Ovary (tissue), 9 donors: ENCODE results near the gene OGFRL1. TPM values are rescaled to one million over a fixed set of nuclear protein-coding genes. Genes with fewer than 3 reads are reported as not detected.

ENCODE experiments used
- DNase-seq, 5 donors: peaks; one replicate each; pipeline ENCODE4 v3.0.0-alpha.2; 2019 to 2020
- H3K27ac ChIP-seq, 2 donors: fragments of 200-600 bp; one replicate each; pipeline versions ENCODE4 v1.5.1 to v1.8.0; 2019 to 2022
- H3K27me3 ChIP-seq: fragments of 200-600 bp; one replicate; pipeline ENCODE4 v1.8.0; 2022
- H3K36me3 ChIP-seq: fragments of 200-600 bp; sonication (generic); one replicate; pipeline ENCODE4 v1.5.1; 2019
- H3K4me1 ChIP-seq: one replicate; pipeline ENCODE4 v1.8.1; 2013; ENCODE audit warnings: mild to moderate bottlenecking, moderate library complexity; ENCODE audit not compliant: insufficient read depth
- H3K4me3 ChIP-seq: fragments of 200-600 bp; sonication (generic); one replicate; pipeline ENCODE4 v1.5.1; 2017
- H3K9me3 ChIP-seq, 2 donors: fragments of 200-600 bp in 1 of 2; sonication (generic) in 1 of 2; one replicate each; pipeline versions ENCODE4 v1.5.1 to v1.8.1; 2013 to 2019; ENCODE audit warnings: mild to moderate bottlenecking in 1 of 2, moderate library complexity in 1 of 2
- CTCF ChIP-seq, 3 donors: fragments of 450-650 bp in 2 of 3; fragments of 200-600 bp in 1 of 3; IDR thresholded peaks; one replicate each; pipeline versions ENCODE4 v1.5.1 to v1.8.0; 2016 to 2022; ENCODE audit warnings: antibody characterized with exemption in 3 of 3, mild to moderate bottlenecking in 1 of 3
- EP300 ChIP-seq: sonication (generic); formaldehyde crosslinking; IDR thresholded peaks from one replicate; pipeline ENCODE4 v1.6.1; 2017; ENCODE audit warnings: antibody characterized with exemption
- POLR2A ChIP-seq: fragments of 450-650 bp; IDR thresholded peaks from one replicate; pipeline ENCODE4 v1.6.1; 2017; ENCODE audit warnings: antibody characterized with exemption, mild to moderate bottlenecking, moderate library complexity
- WGBS, 3 donors: extraction: QIAGEN DNeasy Blood & Tissue Kit in 1 of 3; methylation state at CpG; one replicate each; pipeline versions ENCODE4 v1.1.5 to v1.1.7; 2013 to 2017; 5-methylcytosine and 5-hydroxymethylcytosine counted together
- intact Hi-C, 4 donors: fragments of 100-400 bp; cut with DNase I; formaldehyde crosslinking; loops; one replicate each; pipeline versions ENCODE4 v1.11.0 to v1.15.1; 2022 to 2023
- polyA plus RNA-seq, 2 donors: library from polyadenylated mRNA; stranded (reverse); fragments of 200-250 nt in 1 of 2; fragments of 350-450 nt in 1 of 2; fragmentation: Illumina TruSeq in 1 of 2; extraction: RNeasy Lipid Tissue Mini Kit (QIAGEN cat#74804) in 1 of 2; gene quantifications; one replicate each; pipeline ENCODE4 v1.2.3, GENCODE V29; 2013 to 2014
- total RNA-seq, 7 donors: library from RNA; depleted of rRNA in 2 of 7; stranded (reverse); fragments of >200 nt in 2 of 7; fragmentation: NEBNext Ultra II Directional in 3 of 7; extraction: Animal tissue kit (Norgen Biotek cat#: 25700) in 3 of 7; gene quantifications; one replicate each; pipeline versions ENCODE4 v1.1.0 to v1.2.4, GENCODE V29; 2016 to 2023
- donor health status: DM: no; HTN: no; CAD: no; lungs with moderate emphysema.
- donor health status: DM: no; HTN: no; CAD: no.
- donor health status: Bipolar disorder and iron deficiency.
- donor health status: DM: yes; HTN: yes; CAD: no.
- donor health status: DM: no; HTN: no; CAD: no.
- donor health status: DM: yes; HTN: yes; CAD: no.

Gene OGFRL1
- total and polyA plus RNA-seq, 9 donors, result 3.0 to 16.1 (median 9.0) TPM

DNA sequence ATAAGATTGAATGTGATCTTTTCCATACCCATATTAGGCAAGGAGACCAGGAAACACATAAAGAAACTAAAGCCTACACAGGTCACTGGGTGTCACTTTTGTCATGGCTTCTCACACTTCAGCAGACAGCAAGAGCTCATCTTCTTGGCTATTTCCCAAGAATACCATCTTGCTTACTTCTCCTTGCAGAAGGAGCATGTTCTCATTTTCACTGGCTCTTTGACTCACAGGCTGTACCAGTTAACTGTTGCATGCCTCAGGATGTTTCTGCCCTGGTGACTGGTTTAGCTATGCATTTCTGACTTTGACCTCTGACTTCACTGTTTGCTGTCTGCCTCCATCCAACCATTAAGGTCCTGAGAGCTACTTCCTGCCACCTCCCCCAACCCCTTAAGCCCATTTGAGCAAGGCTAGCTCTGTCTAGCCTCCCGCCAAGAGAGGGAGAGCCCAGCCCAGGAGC is 40.3 kb upstream of the OGFRL1 start:
- intact Hi-C loops, result no loop called here
- H3K27me3 ChIP-seq, result no peaks in the 10 kb centered on the region
- no peaks in the 10 kb centered on the region for H3K36me3 ChIP-seq
- no peaks in the 10 kb centered on the region for H3K4me1 ChIP-seq
- H3K9me3 ChIP-seq, result no peaks in the 10 kb centered on the region
- no peak overlapping the region for H3K4me3 ChIP-seq
- WGBS, 3 donors, result 28 to 79% (median 74%) methylated on average over 1 of the region's 1 CpG
- no peak for DNase-seq
- H3K27ac ChIP-seq, result no peak overlapping the region
- TF ChIP-seq POLR2A, result no peak
- TF ChIP-seq EP300, result no peak
- TF ChIP-seq CTCF (IDR thresholded peaks at IDR 0.05), result no peak

- no peaks in the 10 kb centered on the region for H3K4me1 ChIP-seq
- H3K36me3 ChIP-seq, result no peaks in the 10 kb centered on the region
- TF ChIP-seq EP300, result no peak
- intact Hi-C loops, result no loop called here
- no peak overlapping the region for H3K27ac ChIP-seq
- no peaks in the 10 kb centered on the region for H3K27me3 ChIP-seq
- H3K9me3 ChIP-seq, result no peaks in the 10 kb centered on the region
- WGBS, 3 donors, result 72 to 81% (median 78%) methylated on average over 2 of the region's 2 CpGs
- no peak for DNase-seq
- H3K4me3 ChIP-seq, result no peak overlapping the region
These were observed 39.6 kb upstream of the OGFRL1 start for GRCh38 chr6:71248878-71249544.

DNA sequence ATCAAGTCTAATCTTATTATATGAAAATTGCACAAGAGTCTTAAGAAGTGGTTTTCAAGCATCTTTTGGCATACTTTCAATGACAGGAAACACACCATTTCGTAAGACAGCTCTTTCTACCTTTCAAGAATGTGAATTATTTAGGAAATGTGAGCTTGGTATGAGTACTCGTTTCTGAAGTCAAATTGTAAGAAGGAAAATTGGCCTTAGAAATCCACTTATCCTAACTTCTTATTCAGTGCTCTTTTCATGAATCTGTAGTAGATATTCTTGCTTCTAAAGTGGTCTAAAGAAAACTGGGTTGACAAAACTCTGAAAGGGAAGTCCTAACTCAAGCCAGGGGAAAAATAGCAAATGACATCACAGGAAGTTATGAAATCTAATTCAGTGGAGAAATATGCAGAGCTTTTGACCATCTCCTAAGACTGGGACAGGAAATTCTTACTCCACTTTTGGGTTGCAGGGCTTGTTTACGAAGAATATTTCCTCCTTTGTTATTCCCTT is 38.5 kb upstream of the OGFRL1 start:
- WGBS, 3 donors, result 30 to 41% (median 40%) methylated on average over 3 of the region's 3 CpGs
- Histone ChIP-seq H3K36me3 (no peaks in the 10 kb centered on the region), H3K9me3 (no peaks in the 10 kb centered on the region), H3K4me1 (no peaks in the 10 kb centered on the region), H3K4me3 (no peak overlapping the region), H3K27ac (no peak overlapping the region), H3K27me3 (no peaks in the 10 kb centered on the region)
- intact Hi-C loops, result no loop called here
- DNase-seq, result no peak
- no peak for TF ChIP-seq CTCF (IDR thresholded peaks at IDR 0.05)
- no peak for TF ChIP-seq POLR2A
- no peak for TF ChIP-seq EP300

- H3K36me3 ChIP-seq, result no peaks in the 10 kb centered on the region
- H3K9me3 ChIP-seq, result no peaks in the 10 kb centered on the region
- TF ChIP-seq POLR2A, result no peak
- no peak for TF ChIP-seq EP300
- TF ChIP-seq CTCF (IDR thresholded peaks at IDR 0.05), result no peak
- no peak for DNase-seq
- H3K27me3 ChIP-seq, result no peaks in the 10 kb centered on the region
- H3K27ac ChIP-seq, result no peak overlapping the region
- no peak overlapping the region for H3K4me3 ChIP-seq
- H3K4me1 ChIP-seq, result no peaks in the 10 kb centered on the region
- intact Hi-C loops, result no loop called here
These were observed 36.2 kb upstream of the OGFRL1 start for GRCh38 chr6:71252410-71252809.

GRCh38 chr6:71252960-71253359 is 35.7 kb upstream of the OGFRL1 start:
- Histone ChIP-seq H3K4me3 (no peak overlapping the region), H3K4me1 (no peaks in the 10 kb centered on the region), H3K27me3 (no peaks in the 10 kb centered on the region), H3K9me3 (no peaks in the 10 kb centered on the region), H3K36me3 (no peaks in the 10 kb centered on the region), H3K27ac (no peak overlapping the region)
- no peak for TF ChIP-seq POLR2A
- no peak for TF ChIP-seq CTCF (IDR thresholded peaks at IDR 0.05)
- no peak for TF ChIP-seq EP300
- no peak for DNase-seq
- 52 to 68% (median 54%) methylated on average over 5 of the region's 5 CpGs for WGBS, 3 donors
- intact Hi-C loops, result no loop called here
